Keratinocyte (primary cell): ENCODE measurements around the gene BEGAIN. TPM values are rescaled to one million over a fixed set of nuclear protein-coding genes. Genes with fewer than 3 reads are reported as not detected.

Experiments
- DNase-seq: peaks from one replicate; pipeline ENCODE4 v3.0.0-alpha.2; 2011; ENCODE audit warnings: low read depth, missing footprints, low spot score
- FAIRE-seq: peaks from 2 replicates; lab custom pipeline; 2011; peaks lifted over from hg19 to GRCh38; lab: Jason Lieb, UNC
- H2AFZ ChIP-seq: 2 replicates; pipeline ENCODE4 v1.6.0; 2012; ENCODE audit warnings: low read length, control low read depth, inconsistent platforms; ENCODE audit not compliant: control insufficient read depth
- H3K27ac ChIP-seq: 2 replicates; pipeline ENCODE4 v1.5.1; 2011; ENCODE audit warnings: low read length; ENCODE audit not compliant: control insufficient read depth, insufficient read depth
- H3K27me3 ChIP-seq: 3 replicates; pipeline ENCODE4 v1.6.0; 2011; ENCODE audit warnings: low read length; ENCODE audit not compliant: control insufficient read depth, insufficient read depth; ENCODE audit errors: extremely low read depth
- H3K36me3 ChIP-seq, 2 experiments: 2 replicates in 1 of 2; 3 replicates in 1 of 2; pipeline ENCODE4 v1.5.1; 2011; ENCODE audit warnings: low read length in 2 of 2, mild to moderate bottlenecking in 1 of 2; ENCODE audit not compliant: control insufficient read depth in 2 of 2, insufficient read depth in 2 of 2; ENCODE audit errors: extremely low read depth in 1 of 2
- H3K4me1 ChIP-seq: 3 replicates; pipeline ENCODE4 v1.5.1; 2011; ENCODE audit warnings: low read length; ENCODE audit not compliant: control insufficient read depth, insufficient read depth; ENCODE audit errors: extremely low read depth
- H3K4me2 ChIP-seq: 3 replicates; pipeline ENCODE4 v1.6.0; 2011; ENCODE audit warnings: low read depth, low read length; ENCODE audit not compliant: control insufficient read depth, insufficient read depth; ENCODE audit errors: extremely low read depth
- H3K4me3 ChIP-seq, 3 experiments: fragments of 200-600 bp in 1 of 3; sonication (generic) in 1 of 3; 2 replicates in 2 of 3; 3 replicates in 1 of 3; pipeline ENCODE4 v1.5.1; 2011 to 2016; ENCODE audit warnings: low read length in 3 of 3, mild to moderate bottlenecking in 3 of 3, control low read depth in 2 of 3, inconsistent platforms in 1 of 3, low read depth in 1 of 3, mixed read lengths in 1 of 3, mixed run types in 1 of 3, moderate library complexity in 1 of 3; ENCODE audit not compliant: control insufficient read depth in 2 of 3, insufficient read depth in 2 of 3; ENCODE audit errors: extremely low read depth in 1 of 3
- H3K79me2 ChIP-seq: 2 replicates; pipeline ENCODE4 v1.6.0; 2012; ENCODE audit warnings: low read length; ENCODE audit not compliant: control insufficient read depth, insufficient read depth
- H3K9ac ChIP-seq: 3 replicates; pipeline ENCODE4 v1.6.0; 2011; ENCODE audit warnings: low read length; ENCODE audit not compliant: control insufficient read depth, insufficient read depth; ENCODE audit errors: extremely low read depth
- H3K9me1 ChIP-seq: 3 replicates; pipeline ENCODE4 v1.6.0; 2011; ENCODE audit warnings: low read length; ENCODE audit not compliant: control insufficient read depth, insufficient read depth; ENCODE audit errors: extremely low read depth
- H3K9me3 ChIP-seq: 2 replicates; pipeline ENCODE4 v1.5.1; 2012; ENCODE audit warnings: low read depth, low read length; ENCODE audit not compliant: control insufficient read depth
- H4K20me1 ChIP-seq: 3 replicates; pipeline ENCODE4 v1.6.0; 2011; ENCODE audit warnings: low read length; ENCODE audit not compliant: control insufficient read depth, insufficient read depth; ENCODE audit errors: extremely low read depth
- CTCF ChIP-seq, 3 experiments: IDR thresholded peaks in 1 of 3; conservative IDR thresholded peaks in 1 of 3; optimal IDR thresholded peaks in 1 of 3; 2 replicates in 2 of 3; 3 replicates in 1 of 3; pipeline versions ENCODE3 to v1.5.1; 2011; ENCODE audit warnings: low read length in 3 of 3, mild to moderate bottlenecking in 3 of 3, moderate library complexity in 2 of 3, control low read depth in 1 of 3, inconsistent platforms in 1 of 3; ENCODE audit not compliant: insufficient read depth in 2 of 3; ENCODE audit errors: extremely low read depth in 1 of 3
- EZH2 ChIP-seq: IDR thresholded peaks from one replicate; pipeline ENCODE4 v1.6.1; 2012; ENCODE audit warnings: inconsistent platforms, mild to moderate bottlenecking, low read length, moderate library complexity
- dilution Hi-C: fragments of 300-500 bp; cut with MboI; formaldehyde crosslinking; loops from one replicate; pipeline ENCODE4 v1.7.0; 2020; ENCODE audit warnings: low sequenced_read_pairs; ENCODE audit not compliant: extremely low pct_ligation_motif_present
- polyA plus RNA-seq, 5 experiments: library from polyadenylated mRNA; depleted of rRNA in 3 of 5; stranded (reverse) in 3 of 5; stranded (forward) in 1 of 5; unstranded in 1 of 5; fragments of >200 nt; gene quantifications; 1 replicate in 1 of 5; 2 replicates in 3 of 5; 3 replicates in 1 of 5; pipeline versions ENCODE4 v1.2.1 to v1.2.3, GENCODE V29; 2011 to 2012; ENCODE audit warnings: missing spikeins in 2 of 5, low read depth in 1 of 5, low replicate concordance in 1 of 5

BEGAIN gene
- polyA plus RNA-seq, 1 donor (not counting 4 experiments of a cell fraction or from before 2014, with no cell fraction given), result 0.25 TPM

GRCh38 chr14:100531152-100532121, 55.8 kb downstream of the BEGAIN start:
- Histone ChIP-seq H3K36me3 (peaks cover 0 to 5% of the 10 kb centered on the region in 2 experiments), H4K20me1 (no peaks in the 10 kb centered on the region), H3K27ac (no peak overlapping the region), H3K4me3 (no peak overlapping the region), H3K9me3 (no peaks in the 10 kb centered on the region), H3K27me3 (no peaks in the 10 kb centered on the region), H2AFZ (no peak overlapping the region), H3K79me2 (no peaks in the 10 kb centered on the region), H3K4me1 (peaks cover 10% of the 10 kb centered on the region), H3K9ac (no peak overlapping the region), H3K4me2 (no peak overlapping the region), H3K9me1 (no peaks in the 10 kb centered on the region)
- DNase-seq (no peak), FAIRE-seq (no peak)
- no peak for TF ChIP-seq EZH2
- dilution Hi-C loops, result no loop called here

- Histone ChIP-seq H3K27ac (no peak overlapping the region), H3K9ac (no peak overlapping the region), H3K27me3 (no peaks in the 10 kb centered on the region), H3K9me1 (no peaks in the 10 kb centered on the region), H3K9me3 (no peaks in the 10 kb centered on the region), H3K36me3 (peaks cover 0 to 5% of the 10 kb centered on the region in 2 experiments), H3K4me3 (no peak overlapping the region), H3K4me1 (peaks cover 10% of the 10 kb centered on the region), H2AFZ (no peak overlapping the region), H3K79me2 (no peaks in the 10 kb centered on the region), H4K20me1 (no peaks in the 10 kb centered on the region), H3K4me2 (no peak overlapping the region)
- no peak for DNase-seq
- dilution Hi-C loops, result no loop called here
- no peak for FAIRE-seq
- TF ChIP-seq EZH2 (no peak), CTCF (optimal IDR thresholded peaks at IDR 0.05 in 1 of 3, IDR thresholded peaks at IDR 0.05 in 1 of 3, conservative IDR thresholded peaks at IDR 0.05 in 1 of 3; ENCODE audit: extremely low read depth in 1 of 3, insufficient read depth in 2 of 3, low read length in 3 of 3) (no peak)
Measured at GRCh38 chr14:100530270-100531072, 56.7 kb downstream of the BEGAIN start.
